ENCODE results near the gene CDK5. TPM values are rescaled to one million over a fixed set of nuclear protein-coding genes. Genes with fewer than 3 reads are reported as not detected.

Gene CDK5
- total and polyA plus RNA-seq, 9 of the 15 experiments (the other 6 are each of a cell fraction or from before 2014, with no cell fraction given) = 3.2 to 38.0 (median 27.5) TPM

DNA sequence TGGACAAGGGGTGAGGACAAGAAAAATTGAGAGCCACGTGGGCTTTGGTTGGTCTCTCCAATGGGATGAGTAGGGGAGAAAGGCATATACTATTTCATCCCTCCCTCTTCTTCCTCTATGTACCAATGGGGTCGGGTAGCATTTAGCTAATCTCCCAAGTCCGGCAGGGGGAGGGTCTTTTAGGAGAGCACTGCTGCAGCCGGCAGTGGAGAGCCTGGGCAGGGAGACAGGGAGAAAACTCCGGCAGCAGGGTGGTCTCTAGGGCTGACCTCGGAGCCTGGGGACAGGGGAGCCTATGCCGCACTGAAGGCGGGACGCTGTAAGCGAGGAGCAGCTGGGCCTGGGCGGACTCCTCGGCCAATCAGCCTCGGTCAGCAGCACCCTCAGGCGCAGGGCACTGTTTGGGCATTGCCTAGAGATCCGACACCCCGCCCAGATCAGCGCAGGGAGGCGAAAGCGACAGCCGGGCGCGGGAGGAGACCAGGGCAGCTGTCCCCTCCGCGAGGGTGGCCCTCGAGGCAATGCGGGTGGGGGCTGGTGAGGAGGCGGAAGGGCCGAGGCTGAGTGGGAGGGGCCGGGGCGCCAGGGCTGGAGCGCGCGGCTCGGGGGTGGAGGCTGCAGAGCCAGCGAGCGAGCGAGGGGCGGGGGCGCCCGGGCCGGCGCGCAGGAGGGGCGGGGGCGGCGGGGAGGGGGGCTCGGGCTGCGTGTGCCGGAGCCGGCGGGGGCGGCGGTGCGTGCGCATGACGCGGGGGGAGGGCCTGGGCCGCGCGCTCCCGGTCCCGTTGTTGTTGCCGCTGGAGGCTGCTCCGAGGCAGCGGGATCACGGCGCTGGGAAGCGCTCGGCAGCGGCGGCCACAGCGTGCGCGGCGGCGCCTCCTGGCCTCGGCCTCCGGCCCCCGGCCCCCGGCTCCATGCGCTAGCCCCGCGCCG, 28.3 kb upstream of the CDK5 start, which contains the start of gene AGAP3 (continued):
- TF ChIP-seq ATF7 (IDR thresholded peaks at IDR 0.05) (peak; percentile 64; the same call in 1 of the 2 replicates), HNRNPH1 (optimal IDR thresholded peaks at IDR 0.05; ENCODE audit: low read depth, low read length) (no peak), JUN (IDR thresholded peaks at IDR 0.05; ENCODE audit: borderline replicate concordance, low read depth, low read length) (no peak), JUN (CRISPR knock-in tag; IDR thresholded peaks at IDR 0.05; ENCODE audit: borderline replicate concordance) (0 out of 2 replicates have a peak, but pooled peaks have one; percentile 55), XRCC3 (IDR thresholded peaks at IDR 0.05) (no peak), ZNF253 (CRISPR knock-in tag; conservative IDR thresholded peaks at IDR 0.05) (no peak), PHF8 (IDR thresholded peaks at IDR 0.05; ENCODE audit: borderline replicate concordance, low read length) (peak; percentile 94; the same call in 1 of the 2 replicates), GATAD2A (IDR thresholded peaks at IDR 0.05) (peak; percentile 89), RHOXF2B (CRISPR knock-in tag; conservative IDR thresholded peaks at IDR 0.05) (no peak), MAFG (tag; conservative IDR thresholded peaks at IDR 0.05) (no peak), TCF3 (CRISPR knock-in tag; IDR thresholded peaks at IDR 0.05) (no peak), SAP30 (IDR thresholded peaks at IDR 0.05; ENCODE audit: borderline replicate concordance, insufficient read depth, low read depth, low read length, poor library complexity, severe bottlenecking) (peak; percentile 72), ZNF79 (CRISPR knock-in tag; IDR thresholded peaks at IDR 0.05; ENCODE audit: low read depth) (no peak), GTF2E2 (tag; IDR thresholded peaks at IDR 0.05) (no peak), ZNF785 (CRISPR knock-in tag; IDR thresholded peaks at IDR 0.05) (no peak), BRCA1 (IDR thresholded peaks at IDR 0.05) (no peak), BRCA1 (CRISPR knock-in tag; IDR thresholded peaks at IDR 0.05) (no peak), BCL6 (CRISPR knock-in tag; IDR thresholded peaks at IDR 0.05) (no peak), KHSRP (IDR thresholded peaks at IDR 0.05) (no peak), ZNF121 (CRISPR knock-in tag; conservative IDR thresholded peaks at IDR 0.05) (no peak), ZNF431 (CRISPR knock-in tag; IDR thresholded peaks at IDR 0.05) (peak; percentile 48; the same call in 1 of the 2 replicates), POLR2AphosphoS5 (IDR thresholded peaks at IDR 0.05; ENCODE audit: control insufficient read depth, insufficient read depth, low read depth, low read length) (peak; percentile 76), HDAC2 (IDR thresholded peaks at IDR 0.05) (peak; percentile 77; the same call in 1 of the 2 replicates), DMBX1 (CRISPR knock-in tag; IDR thresholded peaks at IDR 0.05; ENCODE audit: borderline replicate concordance) (peak; percentile 14; the same call in 1 of the 2 replicates), ZNF143 (CRISPR knock-in tag; IDR thresholded peaks at IDR 0.05) (peak; percentile 49; the same call in 1 of the 2 replicates), KAT7 (CRISPR knock-in tag; IDR thresholded peaks at IDR 0.05; ENCODE audit: borderline replicate concordance) (no peak)
- TF ChIP-seq, protein P1, sequence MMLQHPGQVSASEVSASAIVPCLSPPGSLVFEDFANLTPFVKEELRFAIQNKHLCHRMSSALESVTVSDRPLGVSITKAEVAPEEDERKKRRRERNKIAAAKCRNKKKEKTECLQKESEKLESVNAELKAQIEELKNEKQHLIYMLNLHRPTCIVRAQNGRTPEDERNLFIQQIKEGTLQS (IDR thresholded peaks at IDR 0.05) = no peak
- TF ChIP-seq, protein P1 (CRISPR knock-in tag; conservative IDR thresholded peaks at IDR 0.05) = no peak
- TF ChIP-seq, protein P2, sequence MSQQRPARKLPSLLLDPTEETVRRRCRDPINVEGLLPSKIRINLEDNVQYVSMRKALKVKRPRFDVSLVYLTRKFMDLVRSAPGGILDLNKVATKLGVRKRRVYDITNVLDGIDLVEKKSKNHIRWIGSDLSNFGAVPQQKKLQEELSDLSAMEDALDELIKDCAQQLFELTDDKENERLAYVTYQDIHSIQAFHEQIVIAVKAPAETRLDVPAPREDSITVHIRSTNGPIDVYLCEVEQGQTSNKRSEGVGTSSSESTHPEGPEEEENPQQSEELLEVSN (IDR thresholded peaks at IDR 0.05; ENCODE audit: borderline replicate concordance in 1 of 2, extremely low read depth in 1 of 2, insufficient read depth in 1 of 2, insufficient read length in 1 of 2, low read depth in 1 of 2, low read length in 1 of 2, poor library complexity in 1 of 2, severe bottlenecking in 1 of 2) = peak; percentile 61 to 76

Data from K562 (cell line).